Measurements from ENCODE around the gene PRR5.

DNA sequence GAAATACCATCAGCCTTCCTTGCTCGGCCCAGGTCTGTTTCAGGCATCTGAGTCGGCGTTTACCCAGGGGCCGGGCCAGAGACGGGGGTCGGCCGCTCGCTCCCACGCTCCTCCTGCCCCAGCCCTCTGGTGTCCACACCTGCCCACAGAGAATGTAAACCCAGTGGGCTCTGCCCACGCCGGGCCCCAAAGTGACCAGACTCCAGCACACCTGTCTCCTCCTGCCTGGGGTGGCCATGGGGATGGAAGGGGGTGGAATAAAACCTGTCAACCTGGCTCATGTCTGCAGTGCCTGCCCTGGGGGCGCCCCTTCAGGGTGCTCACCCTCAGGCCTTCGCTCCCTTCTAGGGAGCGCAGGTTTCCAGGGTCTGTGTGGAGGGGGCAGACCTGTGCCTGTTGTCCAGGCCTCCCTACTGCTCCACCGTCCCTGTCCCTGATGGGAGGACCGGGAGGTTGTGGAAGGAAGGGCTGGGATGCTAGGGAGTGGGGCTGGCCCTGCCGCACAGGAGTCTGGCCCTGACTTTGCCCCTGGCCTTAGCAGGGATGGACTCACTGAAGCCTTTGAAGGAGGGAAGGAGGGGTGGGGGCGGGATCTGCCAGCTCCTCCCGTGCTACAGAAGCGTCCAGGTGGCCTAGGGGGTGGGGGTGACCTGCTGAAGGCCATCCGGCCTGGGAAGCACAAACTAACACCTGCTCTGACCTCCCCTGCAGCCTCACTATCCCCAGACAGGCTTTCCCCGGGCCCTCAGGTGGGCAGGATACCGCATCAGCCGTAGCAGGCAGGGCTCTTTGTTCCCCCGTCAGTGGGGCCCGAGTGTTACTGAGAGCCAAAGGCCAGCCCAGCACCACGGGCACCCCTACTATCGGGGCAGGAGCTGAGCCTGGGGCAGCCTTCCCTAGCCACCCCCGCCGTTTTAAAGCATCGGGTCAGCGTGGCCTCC is 35.7 kb downstream of the PRR5 start:
- TF ChIP-seq POLR2AphosphoS5 (IDR thresholded peaks at IDR 0.05; ENCODE audit: low read depth) (no peak), EZH2 (IDR thresholded peaks at IDR 0.05; ENCODE audit: low read depth, unreplicated experiment) (no peak), CTCF (conservative IDR thresholded peaks at IDR 0.05; ENCODE audit: low read depth in 2 of 2) (no peak), EZH2phosphoT487 (IDR thresholded peaks at IDR 0.05; ENCODE audit: unreplicated experiment) (no peak), CREB1 (CRISPR knock-in tag; IDR thresholded peaks at IDR 0.05; ENCODE audit: low read depth) (no peak), STAT1 (IDR thresholded peaks at IDR 0.05; ENCODE audit: unreplicated experiment) (no peak), ETS1 (IDR thresholded peaks at IDR 0.05) (no peak), REST (IDR thresholded peaks at IDR 0.05; ENCODE audit: unreplicated experiment) (no peak), ZNF462 (CRISPR knock-in tag; IDR thresholded peaks at IDR 0.05) (no peak), ZNF114 (CRISPR knock-in tag; IDR thresholded peaks at IDR 0.05) (no peak)

Data from GM23338 (cell line).